DMS79 treated with DMSO at 0.1 percent for 48 hours (cell line): ENCODE results near the gene UMODL1.
"Not testable (repeated sequence)": the region's sequence is repeated elsewhere in the genome, so short reads cannot be mapped to it uniquely, and the experiment has no call there.

Experiments used
- DNase-seq: peaks from one replicate; lab custom pipeline; 2025; lab: John Stamatoyannopoulos, UW

Gene UMODL1

GRCh38 chr21:42163511-42163863 is 92.4 kb downstream of the UMODL1 start:
- no peak for DNase-seq

- DNase-seq: no peak
Measured at GRCh38 chr21:42164064-42164789, 93.1 kb downstream of the UMODL1 start.

GRCh38 chr21:42164818-42165217 is 93.7 kb downstream of the UMODL1 start:
- DNase-seq: no peak

GRCh38 chr21:42165901-42166300 is 94.8 kb downstream of the UMODL1 start:
- DNase-seq: no peak

- DNase-seq: no peak
Measured at GRCh38 chr21:42169758-42170157, 98.6 kb downstream of the UMODL1 start.

- DNase-seq: no peak
Measured at GRCh38 chr21:42171091-42172053, 100.3 kb downstream of the UMODL1 start.

- no peak for DNase-seq
Measured at GRCh38 chr21:42172596-42173483, 101.7 kb downstream of the UMODL1 start.

GRCh38 chr21:42174173-42174572 is 103.1 kb downstream of the UMODL1 start:
- DNase-seq: no peak

- no peak for DNase-seq
Measured at GRCh38 chr21:42175110-42175710, 104.1 kb downstream of the UMODL1 start.

- DNase-seq: no peak
Measured at GRCh38 chr21:42176859-42177258, 105.7 kb downstream of the UMODL1 start.

GRCh38 chr21:42179316-42179715 is 108.2 kb downstream of the UMODL1 start:
- no peak for DNase-seq

GRCh38 chr21:42180001-42180400 is 108.9 kb downstream of the UMODL1 start:
- DNase-seq: not testable (repeated sequence)

- no peak for DNase-seq
Measured at GRCh38 chr21:42182713-42183371, 111.7 kb downstream of the UMODL1 start.

GRCh38 chr21:42183374-42184266 is 112.5 kb downstream of the UMODL1 start:
- DNase-seq: no peak

GRCh38 chr21:42186591-42186990 is 115.5 kb downstream of the UMODL1 start:
- no peak for DNase-seq

GRCh38 chr21:42187976-42188653 is 117.0 kb downstream of the UMODL1 start:
- DNase-seq: no peak

- DNase-seq: no peak
Measured at GRCh38 chr21:42188663-42189062, 117.5 kb downstream of the UMODL1 start.

- DNase-seq: no peak
Measured at GRCh38 chr21:42189431-42189830, 118.3 kb downstream of the UMODL1 start.

- no peak for DNase-seq
Measured at GRCh38 chr21:42189860-42190485, 118.9 kb downstream of the UMODL1 start.
